OCI-M2 (cell line): ENCODE data around the gene HEXD.

ENCODE experiments used
- DNase-seq: peaks from one replicate; lab custom pipeline; 2025; ENCODE audit not compliant: unreplicated experiment; lab: John Stamatoyannopoulos, UW

The HEXD gene

DNA sequence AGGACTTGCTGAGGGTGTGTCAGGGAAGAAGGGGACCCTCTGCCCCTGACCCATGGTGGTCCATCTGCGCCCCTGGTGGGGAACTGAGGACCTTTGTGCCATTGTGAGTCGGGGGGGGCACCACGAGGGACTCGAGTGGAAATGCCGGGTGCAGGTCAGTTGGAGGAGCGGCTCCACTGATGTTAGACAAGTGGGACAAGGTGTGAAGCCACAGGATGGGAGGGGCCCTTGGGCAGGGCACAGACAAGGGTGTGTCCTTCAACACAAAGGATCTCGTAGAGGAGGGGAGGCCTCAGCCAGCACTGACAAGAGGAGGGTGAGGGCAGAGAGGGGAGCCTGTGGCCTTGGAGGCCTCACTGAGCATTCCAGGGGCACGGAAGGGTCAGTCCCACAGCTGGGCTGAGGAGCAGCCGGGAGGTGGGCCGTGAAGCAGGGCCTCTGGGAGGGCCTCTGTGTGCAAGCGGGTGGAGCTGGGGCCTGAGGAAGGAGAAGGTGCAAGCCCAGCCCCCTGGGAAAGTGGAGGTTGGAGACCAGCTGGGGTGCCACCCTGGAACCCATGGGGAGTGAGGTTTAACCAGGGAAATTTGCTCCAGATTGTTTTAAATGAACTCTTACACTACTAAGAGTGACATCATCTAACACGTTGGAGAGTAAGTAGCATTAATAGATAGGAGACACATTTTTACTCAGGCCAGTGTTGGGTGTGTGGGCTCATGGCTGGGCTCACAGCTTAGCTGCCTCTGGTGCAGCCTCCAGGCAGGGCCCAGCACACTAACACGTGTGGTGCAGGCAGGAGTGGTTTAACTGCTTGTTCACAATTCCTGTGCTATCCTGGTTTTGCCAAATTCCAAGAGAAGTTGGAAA is 68.3 kb downstream of the HEXD start:
- no peak for DNase-seq

GRCh38 chr17:82487910-82488309 is 69.8 kb downstream of the HEXD start:
- DNase-seq, result no peak

GRCh38 chr17:82489117-82489516 is 71.0 kb downstream of the HEXD start:
- no peak for DNase-seq

DNA sequence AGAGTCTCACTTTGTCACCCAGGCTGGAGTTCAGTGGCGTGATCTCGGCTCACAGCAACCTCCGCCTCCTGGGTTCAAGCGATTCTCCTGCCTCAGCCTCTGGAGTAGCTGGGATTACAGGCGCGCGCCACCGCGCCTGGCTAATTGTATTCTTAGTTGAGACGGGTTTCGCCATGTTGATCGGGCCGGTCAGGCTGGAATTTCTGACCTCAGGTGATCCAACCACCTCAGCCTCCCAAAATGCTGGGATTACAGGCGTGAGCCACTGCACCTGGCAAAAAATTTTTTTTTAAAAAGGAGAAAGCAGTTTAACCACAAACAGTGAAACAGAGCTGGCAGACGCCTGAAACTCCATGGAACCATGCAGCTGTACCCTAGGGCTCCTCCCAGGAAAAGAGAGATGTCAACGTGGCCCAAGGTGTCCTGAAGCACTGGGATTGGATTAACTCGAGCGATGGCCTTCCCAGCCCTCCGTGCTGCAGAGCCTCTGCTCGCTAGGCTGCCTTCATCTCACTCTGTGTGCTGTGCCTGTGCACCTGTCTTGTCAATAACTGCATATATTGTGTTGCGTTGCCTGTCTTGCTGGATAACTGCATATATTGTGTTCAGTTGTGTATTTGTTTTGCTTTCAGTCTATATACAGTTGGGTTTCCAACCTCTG is 71.8 kb downstream of the HEXD start:
- DNase-seq, result no peak

- no peak for DNase-seq
These were observed 72.5 kb downstream of the HEXD start for GRCh38 chr17:82490512-82491195.

DNA sequence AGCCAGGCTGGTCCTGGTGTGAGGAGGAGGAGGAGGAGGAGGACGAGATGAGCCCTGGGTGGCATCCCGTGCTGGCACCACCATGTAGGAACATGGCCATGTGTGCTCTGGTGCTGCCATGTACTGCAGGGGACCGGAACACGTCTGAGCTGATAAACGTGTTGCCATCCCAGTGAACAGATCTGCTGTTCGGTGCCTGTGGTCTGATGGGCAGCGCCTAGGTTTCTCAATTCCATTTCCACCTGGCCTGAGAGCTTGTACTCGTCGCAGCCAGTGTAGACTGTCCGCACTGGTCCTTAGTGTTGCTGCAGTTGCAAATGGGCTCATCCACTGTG is 73.0 kb downstream of the HEXD start:
- DNase-seq, result no peak

- no peak for DNase-seq
These were observed 73.4 kb downstream of the HEXD start for GRCh38 chr17:82491533-82491932.
